ENCODE data around the gene FCSK.

GRCh38 chr16:70457446-70458166 is 3.2 kb downstream of the FCSK start:
- TF ChIP-seq CTCF (IDR thresholded peaks at IDR 0.05; ENCODE audit: insufficient read depth, low read depth, low read length): no peak
- no peak for TF ChIP-seq EZH2 (IDR thresholded peaks at IDR 0.05; ENCODE audit: insufficient read depth, low read length)
